ENCODE results near the gene TCTA.

The TCTA gene

GRCh38 chr3:49415931-49416601 is 3.8 kb downstream of the TCTA start:
- peak; percentile 60 for DNase-seq (ENCODE audit: low spot score)
- TF ChIP-seq CTCF (IDR thresholded peaks at IDR 0.05; ENCODE audit: borderline replicate concordance, control extremely low read depth, extremely low read depth, insufficient read depth, missing control alignments) = no peak
- in situ Hi-C loops (cut with MboI; ENCODE audit: low sequenced_read_pairs, unreplicated experiment) = no loop called here

- DNase-seq (ENCODE audit: low spot score) = no peak
- in situ Hi-C loops (cut with MboI; ENCODE audit: low sequenced_read_pairs, unreplicated experiment) = no loop called here
- no peak for TF ChIP-seq CTCF (IDR thresholded peaks at IDR 0.05; ENCODE audit: borderline replicate concordance, control extremely low read depth, extremely low read depth, insufficient read depth, missing control alignments)
Measured at GRCh38 chr3:49416867-49417266, 4.6 kb downstream of the TCTA start.

GRCh38 chr3:49417516-49418120 is 5.4 kb downstream of the TCTA start:
- in situ Hi-C loops (cut with MboI; ENCODE audit: low sequenced_read_pairs, unreplicated experiment) = no loop called here
- DNase-seq (ENCODE audit: low spot score) = no peak
- no peak for TF ChIP-seq CTCF (IDR thresholded peaks at IDR 0.05; ENCODE audit: borderline replicate concordance, control extremely low read depth, extremely low read depth, insufficient read depth, missing control alignments)

GRCh38 chr3:49421890-49422378 is 9.7 kb downstream of the TCTA start:
- no peak for TF ChIP-seq CTCF (IDR thresholded peaks at IDR 0.05; ENCODE audit: borderline replicate concordance, control extremely low read depth, extremely low read depth, insufficient read depth, missing control alignments)
- in situ Hi-C loops (cut with MboI; ENCODE audit: low sequenced_read_pairs, unreplicated experiment) = no loop called here
- no peak for DNase-seq (ENCODE audit: low spot score)

GRCh38 chr3:49422379-49423248 is 10.4 kb downstream of the TCTA start, which contains the start of gene AMT:
Gene AMT (minus strand): TSS chr3:49422473. CDS start chr3:49422450, 23 bp downstream.
- DNase-seq (ENCODE audit: low spot score) = no peak
- in situ Hi-C loops (cut with MboI; ENCODE audit: low sequenced_read_pairs, unreplicated experiment) = no loop called here
- no peak for TF ChIP-seq CTCF (IDR thresholded peaks at IDR 0.05; ENCODE audit: borderline replicate concordance, control extremely low read depth, extremely low read depth, insufficient read depth, missing control alignments)

GRCh38 chr3:49424816-49425215 is 12.6 kb downstream of the TCTA start:
- DNase-seq (ENCODE audit: low spot score) = peak; percentile 1
- in situ Hi-C loops (cut with MboI; ENCODE audit: low sequenced_read_pairs, unreplicated experiment) = loop anchor here (25.0 kb wide), 1 partner anchor 263 kb away; the partner anchor contains the start of genes CCDC71 and KLHDC8B
- TF ChIP-seq CTCF (IDR thresholded peaks at IDR 0.05; ENCODE audit: borderline replicate concordance, control extremely low read depth, extremely low read depth, insufficient read depth, missing control alignments) = no peak

Measured in GM13976 (cell line).